Kidney (tissue), 14 donors: ENCODE results near the gene CTDSP1. TPM values are rescaled to one million over a fixed set of nuclear protein-coding genes. Genes with fewer than 3 reads are reported as not detected.
A peak's percentile ranks its signal among the peaks of the same experiment; 100 is the strongest.

Experiments used
- DNase-seq, 5 donors: peaks; one replicate each; pipeline ENCODE4 v3.0.0-alpha.2; 2013 to 2020
- FAIRE-seq: peaks from 2 replicates; lab custom pipeline; 2012; peaks lifted over from hg19 to GRCh38; lab: Jason Lieb, UNC
- H3K27ac ChIP-seq, 2 donors: one replicate each; pipeline ENCODE4 v1.7.0; 2013; ENCODE audit warnings: low read depth in 2 of 2, low read length in 2 of 2, inconsistent platforms in 1 of 2
- H3K27me3 ChIP-seq: one replicate; pipeline ENCODE4 v1.7.1; 2013; ENCODE audit warnings: low read length, inconsistent platforms; ENCODE audit not compliant: control insufficient read depth, insufficient read depth
- H3K36me3 ChIP-seq, 3 donors: one replicate each; pipeline versions ENCODE4 v1.7.0 to v1.7.1; 2013; ENCODE audit warnings: low read length in 3 of 3, control low read depth in 1 of 3, inconsistent platforms in 1 of 3; ENCODE audit not compliant: insufficient read depth in 3 of 3, control insufficient read depth in 2 of 3
- H3K4me1 ChIP-seq, 3 donors: one replicate each; pipeline versions ENCODE4 v1.7.0 to v1.7.1; 2013; ENCODE audit warnings: low read length in 3 of 3, inconsistent platforms in 1 of 3, low read depth in 1 of 3; ENCODE audit not compliant: control insufficient read depth in 2 of 3, insufficient read depth in 2 of 3
- H3K4me3 ChIP-seq, 3 donors: one replicate each; pipeline versions ENCODE4 v1.7.0 to v1.8.1; 2013; ENCODE audit warnings: low read length in 3 of 3, control low read depth in 1 of 3, inconsistent platforms in 1 of 3
- H3K9ac ChIP-seq, 3 donors: one replicate each; pipeline versions ENCODE4 v1.7.0 to v1.7.1; 2013; ENCODE audit warnings: low read length in 3 of 3, control low read depth in 1 of 3, inconsistent platforms in 1 of 3
- H3K9me3 ChIP-seq, 3 donors: one replicate each; pipeline versions ENCODE4 v1.7.0 to v1.7.1; 2013; ENCODE audit warnings: low read length in 3 of 3, control low read depth in 1 of 3, inconsistent platforms in 1 of 3; ENCODE audit not compliant: control insufficient read depth in 2 of 3, insufficient read depth in 1 of 3
- intact Hi-C: fragments of 100-400 bp; cut with DNase I; formaldehyde crosslinking; loops from one replicate; pipeline ENCODE4 v1.11.1; 2022
- polyA plus RNA-seq: library from polyadenylated mRNA; stranded (reverse); fragments of 350-450 nt; fragmentation: Illumina TruSeq; extraction: RNeasy Lipid Tissue Mini Kit (QIAGEN cat#74804); gene quantifications from one replicate; pipeline ENCODE4 v1.2.3, GENCODE V29; 2014; ENCODE audit warnings: low read depth, low replicate concordance; ENCODE audit not compliant: insufficient read depth
- total RNA-seq: library from RNA; stranded (reverse); fragmentation: NEBNext Ultra II Directional; extraction: Animal tissue kit (Norgen Biotek cat#: 25700); gene quantifications from one replicate; pipeline ENCODE4 v1.2.1, GENCODE V29; 2021
- TF ChIP-seq, protein P1 (sequence below): IDR thresholded peaks from 3 replicates; pipeline ENCODE4 v1.5.1; 2012; ENCODE audit warnings: mild to moderate bottlenecking, moderate library complexity, borderline replicate concordance; ENCODE audit not compliant: insufficient read depth; ENCODE audit errors: extremely low read depth
- donor health status: control.
- donor health status: control.
- donor health status: control.
- donor health status: control.
- donor health status: control.
- donor health status: DM: yes; HTN: yes; CAD: no.
- donor health status: Normal renal cell carcinoma (clear cell type).

The CTDSP1 gene
- total and polyA plus RNA-seq, 2 donors from 2014 or later, result 118 to 196 TPM

- Histone ChIP-seq H3K9me3 (peaks cover 0 to 6% (median 0%) of the 10 kb centered on the region in 3 donors), H3K4me1 (peaks cover 0 to 12% (median 0%) of the 10 kb centered on the region in 3 donors), H3K27me3 (no peaks in the 10 kb centered on the region), H3K9ac (no peak overlapping the region), H3K27ac (no peak overlapping the region), H3K36me3 (no peaks in the 10 kb centered on the region), H3K4me3 (no peak overlapping the region)
- no peak for FAIRE-seq
- TF ChIP-seq, protein P1, sequence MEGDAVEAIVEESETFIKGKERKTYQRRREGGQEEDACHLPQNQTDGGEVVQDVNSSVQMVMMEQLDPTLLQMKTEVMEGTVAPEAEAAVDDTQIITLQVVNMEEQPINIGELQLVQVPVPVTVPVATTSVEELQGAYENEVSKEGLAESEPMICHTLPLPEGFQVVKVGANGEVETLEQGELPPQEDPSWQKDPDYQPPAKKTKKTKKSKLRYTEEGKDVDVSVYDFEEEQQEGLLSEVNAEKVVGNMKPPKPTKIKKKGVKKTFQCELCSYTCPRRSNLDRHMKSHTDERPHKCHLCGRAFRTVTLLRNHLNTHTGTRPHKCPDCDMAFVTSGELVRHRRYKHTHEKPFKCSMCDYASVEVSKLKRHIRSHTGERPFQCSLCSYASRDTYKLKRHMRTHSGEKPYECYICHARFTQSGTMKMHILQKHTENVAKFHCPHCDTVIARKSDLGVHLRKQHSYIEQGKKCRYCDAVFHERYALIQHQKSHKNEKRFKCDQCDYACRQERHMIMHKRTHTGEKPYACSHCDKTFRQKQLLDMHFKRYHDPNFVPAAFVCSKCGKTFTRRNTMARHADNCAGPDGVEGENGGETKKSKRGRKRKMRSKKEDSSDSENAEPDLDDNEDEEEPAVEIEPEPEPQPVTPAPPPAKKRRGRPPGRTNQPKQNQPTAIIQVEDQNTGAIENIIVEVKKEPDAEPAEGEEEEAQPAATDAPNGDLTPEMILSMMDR, result no peak
- intact Hi-C loops, result no loop called here
- DNase-seq, result no peak
Measured at GRCh38 chr2:218362606-218363005, 37.1 kb upstream of the CTDSP1 start.

- DNase-seq (no peak), FAIRE-seq (no peak)
- Histone ChIP-seq H3K4me1 (peaks cover 0 to 8% (median 0%) of the 10 kb centered on the region in 3 donors), H3K27ac (no peak overlapping the region), H3K27me3 (no peaks in the 10 kb centered on the region), H3K9me3 (peaks cover 0 to 6% (median 0%) of the 10 kb centered on the region in 3 donors), H3K9ac (no peak overlapping the region), H3K4me3 (no peak overlapping the region), H3K36me3 (no peaks in the 10 kb centered on the region)
- intact Hi-C loops, result no loop called here
- TF ChIP-seq, protein P1, result no peak
Measured at GRCh38 chr2:218363736-218364135, 35.9 kb upstream of the CTDSP1 start.

- Histone ChIP-seq H3K27ac (no peak overlapping the region), H3K4me3 (no peak overlapping the region), H3K27me3 (no peaks in the 10 kb centered on the region), H3K9me3 (peaks cover 0 to 6% (median 0%) of the 10 kb centered on the region in 3 donors), H3K4me1 (peaks cover 0 to 8% (median 0%) of the 10 kb centered on the region in 3 donors), H3K36me3 (no peaks in the 10 kb centered on the region), H3K9ac (no peak overlapping the region)
- DNase-seq (peak in 1 of 5 donors; percentile 61), FAIRE-seq (no peak)
- intact Hi-C loops, result no loop called here
- TF ChIP-seq, protein P1, result no peak
Measured at GRCh38 chr2:218364196-218364595, 35.5 kb upstream of the CTDSP1 start.
